ENCODE data around the gene SMIM1.
A peak's percentile ranks its signal among the peaks of the same experiment; 100 is the strongest.

SMIM1 gene

DNA sequence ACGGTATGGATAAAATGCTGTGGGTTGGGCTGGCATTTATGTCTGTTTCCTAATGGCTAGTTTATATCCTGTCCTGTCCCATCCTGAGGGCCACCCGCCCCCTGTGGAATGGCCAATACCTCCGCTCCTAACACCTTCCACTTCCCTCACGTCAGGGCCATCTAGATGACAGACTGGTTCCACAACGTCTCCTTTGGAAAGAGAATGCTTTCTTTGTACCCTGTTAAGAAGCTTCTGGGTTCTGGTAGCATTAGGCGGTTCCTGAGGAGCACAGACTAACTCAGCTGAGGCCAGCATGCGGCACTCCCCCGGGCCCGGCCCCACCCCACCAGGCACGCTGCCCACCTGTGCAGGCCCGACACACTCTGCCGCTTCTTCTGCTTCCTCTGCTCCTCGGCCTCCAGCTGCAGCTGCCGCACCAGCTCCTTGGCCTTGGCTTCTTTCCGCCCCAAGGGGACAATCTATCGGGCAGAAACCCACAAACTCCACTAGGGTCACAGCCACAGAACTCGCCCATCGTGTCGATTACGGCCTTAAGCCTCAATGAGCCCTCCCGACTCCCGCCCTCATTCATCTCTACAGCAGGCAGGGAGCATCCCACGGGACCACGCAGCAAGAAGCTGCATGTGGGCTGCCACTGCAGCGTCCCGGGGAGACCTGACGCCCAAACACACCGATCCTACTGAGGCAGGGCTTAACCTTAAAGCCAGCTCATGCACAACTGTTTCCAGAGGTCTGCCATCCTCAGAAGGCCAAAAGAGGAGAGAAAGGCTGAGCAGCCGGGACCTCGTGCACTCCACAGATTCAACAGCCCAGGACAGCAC, 11.3 kb downstream of the SMIM1 start:
- WGBS: 96% methylated on average over 28 of the region's 30 CpGs
- Histone ChIP-seq H4K91ac (ENCODE audit: low read length) (no peak overlapping the region), H2AFZ (ENCODE audit: low read depth, low read length) (no peak overlapping the region)

DNA sequence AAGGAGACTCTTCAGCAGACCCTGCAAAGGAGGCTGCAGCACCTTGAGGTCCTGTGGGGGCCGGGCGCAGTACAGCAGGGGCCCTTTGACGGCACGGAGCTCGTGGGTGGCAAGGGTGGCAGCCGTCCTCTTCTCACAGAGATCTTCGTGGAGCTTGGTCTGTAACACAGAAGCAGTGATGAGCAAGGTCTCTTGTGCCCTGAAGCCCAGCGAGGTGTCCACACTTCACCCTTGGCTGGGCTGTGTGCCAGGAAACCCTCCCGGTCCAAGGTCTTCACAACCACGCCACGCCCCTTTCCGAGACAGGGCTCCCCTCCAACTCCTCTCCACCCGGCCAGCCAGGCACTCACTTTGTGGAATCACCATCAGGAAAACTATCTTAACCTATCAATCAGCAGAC, 12.5 kb downstream of the SMIM1 start:
- H3K4ac ChIP-seq (ENCODE audit: low read depth in 1 of 2, low read length in 2 of 2): no peak overlapping the region
- H3K4me3 ChIP-seq (ENCODE audit: insufficient read depth in 1 of 2, low read depth in 1 of 2, low read length in 2 of 2): no peak overlapping the region
- H3K27ac ChIP-seq (ENCODE audit: low read length, poor library complexity, severe bottlenecking): no peak overlapping the region
- H2AFZ ChIP-seq (ENCODE audit: low read depth, low read length): no peak overlapping the region
- no peak overlapping the region for H2BK120ac ChIP-seq (ENCODE audit: low read depth, low read length)
- no peak overlapping the region for H2BK12ac ChIP-seq (ENCODE audit: low read length in 2 of 2)
- H3K79me1 ChIP-seq (replicated peaks; ENCODE audit: low read length, poor library complexity, severe bottlenecking): peaks cover 48% of the 10 kb centered on the region
- H3K4me1 ChIP-seq (ENCODE audit: control insufficient read depth, insufficient read depth, low read depth, low read length): peaks cover 2% of the 10 kb centered on the region
- H3K14ac ChIP-seq (ENCODE audit: low read length in 2 of 2): no peak overlapping the region
- no peak overlapping the region for H4K8ac ChIP-seq (ENCODE audit: low read length)
- H3K27me3 ChIP-seq (ENCODE audit: control insufficient read depth in 1 of 2, insufficient read depth in 1 of 2, low read length in 2 of 2): no peaks in the 10 kb centered on the region
- peaks cover 90% of the 10 kb centered on the region in 2 experiments for H3K36me3 ChIP-seq (ENCODE audit: control insufficient read depth in 1 of 2, insufficient read depth in 2 of 2, low read depth in 1 of 2, low read length in 2 of 2)
- H2BK15ac ChIP-seq (ENCODE audit: low read depth, poor library complexity, severe bottlenecking): no peak overlapping the region
- no peak overlapping the region for H3K4me2 ChIP-seq (ENCODE audit: low read length, poor library complexity, severe bottlenecking)
- no peak overlapping the region for H2AK5ac ChIP-seq (ENCODE audit: low read length, severe bottlenecking)
- no peak overlapping the region for H2BK5ac ChIP-seq (ENCODE audit: low read depth, low read length, poor library complexity, severe bottlenecking)
- H3K9me3 ChIP-seq (ENCODE audit: control insufficient read depth, low read length): no peaks in the 10 kb centered on the region
- H3K9ac ChIP-seq (ENCODE audit: low read length): no peak overlapping the region
- H3K23ac ChIP-seq (ENCODE audit: low read length in 2 of 2): no peak overlapping the region
- H4K91ac ChIP-seq (ENCODE audit: low read length): no peak overlapping the region
- H3K18ac ChIP-seq (ENCODE audit: low read depth in 1 of 2, low read length in 2 of 2): no peak overlapping the region
- DNase-seq: no peak
- 98% methylated on average over 13 of the region's 13 CpGs for WGBS

More for the DNA sequence above, 11.3 kb downstream of the SMIM1 start:
- Histone ChIP-seq H3K4me3 (ENCODE audit: insufficient read depth in 1 of 2, low read depth in 1 of 2, low read length in 2 of 2) (no peak overlapping the region), H4K8ac (ENCODE audit: low read length) (no peak overlapping the region), H3K9ac (ENCODE audit: low read length) (no peak overlapping the region), H3K23ac (ENCODE audit: low read length in 2 of 2) (no peak overlapping the region), H2BK5ac (ENCODE audit: low read depth, low read length, poor library complexity, severe bottlenecking) (no peak overlapping the region), H3K18ac (ENCODE audit: low read depth in 1 of 2, low read length in 2 of 2) (no peak overlapping the region), H2AK5ac (ENCODE audit: low read length, severe bottlenecking) (no peak overlapping the region), H2BK12ac (ENCODE audit: low read length in 2 of 2) (no peak overlapping the region), H3K4me1 (ENCODE audit: control insufficient read depth, insufficient read depth, low read depth, low read length) (no peaks in the 10 kb centered on the region), H3K36me3 (ENCODE audit: control insufficient read depth in 1 of 2, insufficient read depth in 2 of 2, low read depth in 1 of 2, low read length in 2 of 2) (peaks cover 90 to 97% of the 10 kb centered on the region in 2 experiments), H2BK15ac (ENCODE audit: low read depth, poor library complexity, severe bottlenecking) (no peak overlapping the region), H3K9me3 (ENCODE audit: control insufficient read depth, low read length) (no peaks in the 10 kb centered on the region), H3K27ac (ENCODE audit: low read length, poor library complexity, severe bottlenecking) (no peak overlapping the region), H3K4me2 (ENCODE audit: low read length, poor library complexity, severe bottlenecking) (no peak overlapping the region), H3K14ac (ENCODE audit: low read length in 2 of 2) (no peak overlapping the region), H3K79me1 (replicated peaks; ENCODE audit: low read length, poor library complexity, severe bottlenecking) (peaks cover 46% of the 10 kb centered on the region), H2BK120ac (ENCODE audit: low read depth, low read length) (no peak overlapping the region), H3K27me3 (ENCODE audit: control insufficient read depth in 1 of 2, insufficient read depth in 1 of 2, low read length in 2 of 2) (no peaks in the 10 kb centered on the region), H3K4ac (ENCODE audit: low read depth in 1 of 2, low read length in 2 of 2) (no peak overlapping the region)
- DNase-seq: no peak

DNA sequence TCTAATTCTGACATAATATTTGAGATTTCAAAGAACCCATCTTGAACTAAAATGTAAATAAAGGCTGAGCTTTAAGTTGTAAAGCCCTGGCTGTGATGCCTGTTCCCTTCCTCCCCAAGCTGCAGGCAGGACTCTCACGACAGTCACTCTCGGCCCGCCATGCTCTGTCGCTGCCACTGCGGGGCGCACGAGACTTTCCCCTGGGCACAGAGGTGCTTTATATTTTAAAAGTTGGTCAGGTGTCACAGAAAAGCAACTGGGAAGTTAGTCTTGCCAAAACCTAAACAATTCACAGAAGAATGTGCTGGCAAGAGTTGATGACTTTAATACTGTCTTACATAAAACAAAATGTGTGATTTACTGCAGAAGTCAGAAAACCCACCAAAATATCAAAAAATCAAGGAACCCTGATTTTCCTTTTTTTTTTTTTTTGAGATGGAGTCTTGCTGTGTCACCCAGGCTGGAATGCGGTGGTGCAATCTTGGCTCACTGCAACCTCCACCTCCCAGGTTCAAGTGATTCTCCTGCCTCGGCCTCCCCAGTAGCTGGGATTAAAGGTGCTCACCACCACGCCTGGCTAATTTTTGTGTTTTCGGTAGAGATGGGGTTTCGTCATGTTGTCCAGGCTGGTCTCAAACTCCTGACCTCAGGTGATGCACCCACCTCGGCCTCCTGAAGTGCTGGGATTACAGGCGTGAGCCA, 13.1 kb downstream of the SMIM1 start:
- H3K27ac ChIP-seq (ENCODE audit: low read length, poor library complexity, severe bottlenecking): no peak overlapping the region
- no peak overlapping the region for H3K4me3 ChIP-seq (ENCODE audit: insufficient read depth in 1 of 2, low read depth in 1 of 2, low read length in 2 of 2)
- H3K4ac ChIP-seq (ENCODE audit: low read depth in 1 of 2, low read length in 2 of 2): no peak overlapping the region

More for the DNA sequence above, 13.1 kb downstream of the SMIM1 start:
- H3K36me3 ChIP-seq (ENCODE audit: control insufficient read depth in 1 of 2, insufficient read depth in 2 of 2, low read depth in 1 of 2, low read length in 2 of 2): peaks cover 84 to 91% of the 10 kb centered on the region in 2 experiments
- no peak overlapping the region for H3K14ac ChIP-seq (ENCODE audit: low read length in 2 of 2)
- no peak overlapping the region for H3K18ac ChIP-seq (ENCODE audit: low read depth in 1 of 2, low read length in 2 of 2)
- H3K23ac ChIP-seq (ENCODE audit: low read length in 2 of 2): no peak overlapping the region
- no peak overlapping the region for H2AFZ ChIP-seq (ENCODE audit: low read depth, low read length)
- peak; percentile 14 for DNase-seq
- H3K27me3 ChIP-seq (ENCODE audit: control insufficient read depth in 1 of 2, insufficient read depth in 1 of 2, low read length in 2 of 2): no peaks in the 10 kb centered on the region
- H3K79me1 ChIP-seq (replicated peaks; ENCODE audit: low read length, poor library complexity, severe bottlenecking): peaks cover 50% of the 10 kb centered on the region
- H4K91ac ChIP-seq (ENCODE audit: low read length): no peak overlapping the region
- 82% methylated on average over 13 of the region's 14 CpGs for WGBS
- no peak overlapping the region for H3K9ac ChIP-seq (ENCODE audit: low read length)
- no peak overlapping the region for H3K4me2 ChIP-seq (ENCODE audit: low read length, poor library complexity, severe bottlenecking)
- H3K9me3 ChIP-seq (ENCODE audit: control insufficient read depth, low read length): no peaks in the 10 kb centered on the region
- no peak overlapping the region for H2BK12ac ChIP-seq (ENCODE audit: low read length in 2 of 2)
- H3K4me1 ChIP-seq (ENCODE audit: control insufficient read depth, insufficient read depth, low read depth, low read length): peaks cover 2% of the 10 kb centered on the region
- no peak overlapping the region for H2BK120ac ChIP-seq (ENCODE audit: low read depth, low read length)
- no peak overlapping the region for H4K8ac ChIP-seq (ENCODE audit: low read length)
- no peak overlapping the region for H2AK5ac ChIP-seq (ENCODE audit: low read length, severe bottlenecking)
- no peak overlapping the region for H2BK5ac ChIP-seq (ENCODE audit: low read depth, low read length, poor library complexity, severe bottlenecking)
- H2BK15ac ChIP-seq (ENCODE audit: low read depth, poor library complexity, severe bottlenecking): no peak overlapping the region

Measured in mesenchymal stem cell (in vitro differentiated cells and primary cell).